GM19035 (cell line): ENCODE data around the gene HIGD1C.

Experiments used
- ATAC-seq: cut with Tn5 transposase; IDR thresholded peaks from one replicate; pipeline ENCODE4 v1.9.1; 2021; ENCODE audit not compliant: unreplicated experiment

Gene HIGD1C

DNA sequence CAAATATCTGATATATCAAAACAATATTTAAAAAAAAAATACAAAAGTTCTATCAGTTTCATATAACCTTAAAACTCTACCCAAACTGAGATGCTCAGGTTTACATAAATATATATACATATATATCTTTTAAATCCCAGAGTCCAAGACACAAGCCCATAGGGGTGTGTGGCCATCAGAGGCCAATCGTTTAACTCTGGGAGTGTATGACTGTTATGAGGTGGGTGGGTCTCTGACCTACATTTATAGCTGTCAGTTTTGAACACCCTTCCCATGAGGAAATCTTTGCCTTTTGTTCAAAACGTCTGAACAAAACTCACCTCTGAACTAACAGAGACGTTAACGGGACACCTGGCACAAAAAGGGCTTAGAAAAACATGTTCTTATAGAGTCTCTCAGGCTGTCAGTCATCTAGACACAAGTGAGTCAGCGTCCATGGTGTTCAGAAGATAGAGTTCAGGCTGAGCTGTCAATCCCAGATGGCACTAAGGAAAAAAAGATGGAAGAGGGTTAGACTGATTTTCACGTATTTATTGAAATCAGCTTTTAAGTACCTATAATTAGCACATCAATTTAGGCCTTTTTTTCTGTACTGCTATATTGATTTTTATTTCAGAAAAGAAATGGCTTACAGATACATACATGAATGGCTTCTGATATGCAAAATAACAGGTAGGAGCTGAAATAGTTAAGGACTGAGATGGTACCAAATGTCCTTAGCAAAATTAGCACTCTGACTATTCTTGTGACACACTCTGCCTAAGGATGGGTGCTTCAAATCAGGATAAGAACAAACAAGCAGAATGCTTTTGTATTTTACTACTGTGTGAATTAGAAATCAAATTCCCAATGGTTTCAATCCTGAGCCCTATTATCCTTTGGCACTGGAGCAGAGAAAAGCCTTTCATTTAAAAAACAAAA is 29.2 kb downstream of the HIGD1C start:
- no peak for ATAC-seq

DNA sequence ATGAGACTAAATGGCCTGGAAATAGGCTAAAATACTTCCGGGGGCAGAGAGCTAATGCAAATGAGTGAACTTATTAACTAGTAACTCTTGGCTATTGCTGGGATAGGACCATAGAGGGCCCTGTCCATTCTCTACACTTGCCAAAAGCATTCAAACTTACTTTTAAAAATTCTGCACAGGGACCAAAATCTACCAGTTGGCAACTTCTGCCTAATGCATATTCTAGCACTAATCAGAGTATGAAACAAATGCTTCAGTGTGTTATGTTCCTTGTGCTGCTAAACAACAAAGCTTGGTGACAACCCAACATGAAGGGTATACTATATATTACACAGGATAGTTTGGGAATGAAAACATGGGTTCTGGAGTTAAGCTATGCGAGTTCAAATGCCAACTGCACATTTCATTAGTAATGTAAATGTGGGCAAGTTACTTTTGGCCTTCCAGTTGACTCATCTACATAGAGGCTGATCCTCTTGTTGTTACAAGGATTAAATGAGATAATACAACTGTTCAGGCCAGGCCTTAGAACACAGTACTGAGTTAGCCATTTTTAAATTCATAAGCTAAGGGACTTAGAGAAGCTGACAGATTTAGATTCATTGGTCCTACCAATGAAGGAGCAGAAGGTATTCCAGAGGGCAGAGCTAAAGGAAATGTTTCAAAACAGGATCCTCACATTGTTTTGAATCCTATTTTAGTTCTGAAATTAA is 32.4 kb downstream of the HIGD1C start:
- no peak for ATAC-seq

DNA sequence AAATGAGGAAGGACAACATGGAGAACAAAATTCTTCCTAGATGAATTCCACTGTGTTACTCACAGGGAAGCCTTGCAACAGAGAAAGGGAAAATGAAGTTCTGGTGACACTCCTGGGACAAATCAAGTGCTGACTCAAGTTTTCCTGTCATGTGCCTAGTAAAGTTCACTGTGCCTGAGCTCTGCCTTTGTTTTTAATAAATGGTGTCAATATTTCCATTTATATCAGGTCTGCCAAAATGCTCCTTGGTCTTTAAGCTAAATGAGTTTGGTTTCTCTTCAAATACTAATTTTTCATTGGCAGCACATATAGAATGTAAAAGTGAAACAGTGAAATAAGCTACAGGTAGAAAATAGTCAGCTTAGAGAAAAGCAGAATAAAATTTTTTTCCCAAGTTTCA is 33.0 kb downstream of the HIGD1C start:
- ATAC-seq = no peak

DNA sequence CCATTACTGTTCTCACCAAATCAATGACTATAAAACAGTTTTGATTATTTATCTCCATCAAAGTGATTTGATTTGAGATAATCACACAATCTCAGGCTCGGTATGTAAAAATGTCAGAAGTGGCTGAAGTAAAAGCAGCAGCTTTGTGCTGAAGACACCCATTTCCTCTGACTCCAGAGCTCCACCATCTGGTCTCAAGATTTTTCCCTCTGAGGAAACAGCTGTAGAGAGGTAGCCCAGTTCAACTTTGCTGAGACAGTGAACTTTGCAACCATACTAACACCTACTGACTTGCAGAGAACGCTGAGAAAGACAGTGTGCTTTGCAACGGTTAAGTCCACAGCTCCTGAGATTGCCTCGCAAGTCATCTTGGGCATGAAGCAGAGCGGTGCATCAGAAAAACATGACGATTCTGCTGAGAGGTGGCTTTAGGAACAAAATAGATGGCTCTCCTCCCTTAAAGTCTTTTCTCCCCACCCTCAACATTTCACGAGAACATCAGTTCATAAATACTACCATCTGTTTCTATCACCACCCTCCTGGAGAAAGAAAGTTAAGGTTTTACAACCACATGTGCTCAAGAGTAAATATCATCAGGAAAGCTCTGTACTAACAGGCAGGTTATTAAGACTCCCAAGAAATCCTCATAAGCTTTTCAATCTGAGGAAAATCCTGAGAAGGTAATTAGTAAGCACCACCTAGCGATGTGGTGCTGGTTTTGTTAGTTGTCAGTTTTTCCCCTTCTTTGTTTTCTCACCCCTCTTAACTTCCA is 34.8 kb downstream of the HIGD1C start:
- ATAC-seq = no peak

DNA sequence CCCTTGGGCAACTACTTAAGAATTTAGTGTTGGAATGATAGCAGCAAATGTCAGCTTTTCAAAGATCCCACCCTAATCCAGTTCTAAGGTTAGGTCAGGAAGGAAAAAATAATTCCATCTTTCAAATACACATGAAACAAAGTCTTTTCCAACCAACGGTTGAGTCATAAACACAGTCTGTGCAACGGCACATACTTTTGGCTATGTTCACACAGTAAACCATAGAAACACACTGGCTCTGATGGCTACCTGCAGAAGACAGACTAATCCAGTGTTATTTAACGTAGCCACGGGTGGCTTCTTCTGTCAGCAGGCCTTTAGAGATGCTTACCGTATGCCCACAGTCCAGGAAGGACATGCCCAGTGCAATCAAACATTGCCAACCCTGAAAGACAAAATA is 35.7 kb downstream of the HIGD1C start:
- no peak for ATAC-seq

DNA sequence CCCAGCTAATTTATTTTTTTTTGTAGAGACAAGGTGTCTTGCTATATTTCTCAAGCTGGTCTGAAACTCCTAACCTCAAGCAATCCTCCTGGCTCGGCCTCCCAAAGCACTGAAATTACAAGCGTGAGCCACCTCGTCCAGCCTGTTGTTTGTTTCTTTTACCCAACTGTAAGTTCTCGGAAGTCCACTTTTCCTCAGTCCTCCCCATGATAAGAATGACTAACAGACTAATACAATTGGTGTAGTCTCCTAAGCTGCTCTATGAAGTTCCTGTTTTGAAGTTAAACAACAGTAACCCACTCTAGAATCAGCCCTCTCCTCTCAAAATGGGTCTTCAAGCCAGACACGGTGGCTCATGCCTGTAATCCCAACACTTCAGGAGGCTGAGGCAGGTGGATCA is 36.5 kb downstream of the HIGD1C start:
- no peak for ATAC-seq

DNA sequence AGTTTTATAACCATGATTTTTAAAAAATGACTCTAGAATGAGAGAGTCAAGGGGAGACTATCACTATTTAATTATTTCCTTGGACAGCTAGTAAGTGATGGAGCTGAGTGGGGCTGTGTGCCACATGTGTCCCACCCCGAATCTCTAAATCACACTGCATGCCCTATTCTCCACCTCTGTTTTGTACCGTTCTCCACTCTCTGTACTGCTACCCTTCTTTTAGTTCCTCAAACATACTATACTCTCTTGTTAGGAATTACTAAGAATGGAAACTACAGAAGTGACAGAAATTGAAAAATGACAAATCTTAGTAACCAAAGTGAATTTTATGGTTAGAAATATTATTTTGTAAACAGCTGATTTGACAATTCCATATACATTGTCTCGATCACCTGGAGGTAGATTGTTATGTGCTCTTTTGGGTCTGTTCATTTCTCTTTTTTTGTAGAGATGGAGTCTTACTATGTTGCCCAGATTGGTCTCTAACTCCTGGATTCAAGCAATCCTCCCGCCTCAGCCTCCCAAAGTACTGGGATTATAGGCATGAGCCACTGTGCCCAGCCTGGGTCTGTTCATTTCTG is 37.9 kb downstream of the HIGD1C start:
- ATAC-seq = no peak

DNA sequence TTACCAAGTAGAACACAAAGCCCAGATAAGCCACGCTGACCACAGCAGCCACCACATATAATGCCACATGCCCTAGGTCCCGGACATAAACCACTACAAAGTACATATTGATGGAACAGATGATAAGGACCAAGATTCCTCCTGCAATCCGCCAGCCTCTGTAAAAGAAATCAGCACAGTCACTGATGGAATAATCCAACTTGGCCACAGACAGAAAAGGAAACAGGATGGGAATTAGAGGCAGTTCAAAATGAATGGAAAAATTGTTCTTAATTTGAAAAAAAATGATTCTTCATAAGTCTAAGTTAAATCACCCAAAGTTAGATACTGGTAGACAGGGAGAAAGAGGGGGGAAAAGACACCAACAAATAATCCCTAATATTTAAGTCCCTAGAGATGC is 38.4 kb downstream of the HIGD1C start:
- no peak for ATAC-seq

DNA sequence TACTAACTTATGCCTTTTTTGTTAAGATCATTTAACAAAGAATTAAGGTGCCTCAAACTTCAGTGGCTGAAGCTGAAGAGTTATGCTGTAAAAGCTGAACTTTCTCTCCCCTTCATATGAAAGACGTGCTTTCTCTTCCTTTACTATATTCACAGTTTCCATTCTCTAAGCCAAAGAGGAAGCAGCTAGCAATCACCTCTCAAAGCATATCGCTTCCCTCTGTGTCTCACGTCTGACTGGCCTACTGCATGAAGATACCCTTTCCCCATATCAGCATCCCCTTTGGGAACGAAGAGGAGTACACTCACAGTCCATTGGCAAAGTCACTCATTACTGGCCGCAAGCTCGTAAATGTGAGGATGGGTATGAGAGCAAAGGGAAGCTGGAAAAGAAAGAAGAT is 38.9 kb downstream of the HIGD1C start:
- ATAC-seq = no peak

DNA sequence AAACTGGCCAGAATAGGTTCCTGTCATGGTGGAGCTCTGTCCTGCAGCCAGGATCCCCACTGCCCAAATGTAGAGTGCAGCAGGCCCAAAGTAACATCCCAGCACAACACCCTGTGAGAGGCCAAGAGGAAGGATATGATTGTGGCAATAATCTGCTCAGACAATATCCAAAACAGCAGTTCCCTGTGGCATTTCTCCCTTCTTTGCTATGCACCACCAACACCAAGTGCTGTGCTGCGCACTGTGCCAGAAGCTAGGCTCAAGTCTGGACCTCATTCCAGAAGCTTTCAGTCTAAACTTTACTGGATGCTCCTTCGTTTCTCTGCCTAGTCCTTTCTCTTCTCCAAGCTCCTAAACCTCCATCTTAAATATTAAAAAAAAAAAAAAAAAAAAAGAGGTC is 40.5 kb downstream of the HIGD1C start:
- no peak for ATAC-seq

DNA sequence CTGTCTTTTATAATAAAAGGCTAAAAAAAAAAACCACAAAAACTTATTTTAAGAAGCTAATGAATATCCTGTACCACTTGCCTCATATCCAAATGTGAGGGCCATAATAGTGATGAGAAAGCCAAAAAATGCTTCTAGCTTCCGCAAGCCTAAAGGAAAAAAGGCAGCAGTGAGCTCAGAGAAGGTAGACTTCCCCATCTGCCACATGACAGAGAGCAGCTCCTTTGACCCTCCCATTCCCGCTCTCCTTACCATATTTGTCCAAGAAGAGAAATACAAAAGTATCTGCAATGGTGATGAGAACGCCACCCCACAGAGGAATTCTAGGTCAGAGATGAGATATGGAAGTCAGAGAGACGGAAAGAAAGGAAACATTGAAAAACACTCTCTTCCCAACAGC is 46.7 kb downstream of the HIGD1C start:
- ATAC-seq = no peak

DNA sequence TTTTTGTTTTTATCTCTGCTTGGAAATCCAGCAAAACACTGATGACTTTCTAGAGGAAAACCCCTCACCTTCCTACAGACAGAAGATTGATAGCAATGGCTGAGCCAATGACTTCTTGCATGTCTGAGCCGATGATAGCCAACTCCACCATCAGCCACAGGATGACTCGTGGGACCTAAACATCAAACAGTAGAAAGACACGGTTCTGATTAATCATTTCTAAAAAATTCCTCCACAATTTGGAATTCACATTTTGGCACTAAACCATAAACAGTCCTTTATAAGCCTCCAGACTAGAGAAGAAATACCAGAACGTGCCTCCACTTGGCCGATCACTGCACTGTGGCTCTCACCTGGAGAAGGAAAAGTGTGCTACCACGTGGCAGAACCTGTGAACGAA is 47.9 kb downstream of the HIGD1C start:
- no peak for ATAC-seq

DNA sequence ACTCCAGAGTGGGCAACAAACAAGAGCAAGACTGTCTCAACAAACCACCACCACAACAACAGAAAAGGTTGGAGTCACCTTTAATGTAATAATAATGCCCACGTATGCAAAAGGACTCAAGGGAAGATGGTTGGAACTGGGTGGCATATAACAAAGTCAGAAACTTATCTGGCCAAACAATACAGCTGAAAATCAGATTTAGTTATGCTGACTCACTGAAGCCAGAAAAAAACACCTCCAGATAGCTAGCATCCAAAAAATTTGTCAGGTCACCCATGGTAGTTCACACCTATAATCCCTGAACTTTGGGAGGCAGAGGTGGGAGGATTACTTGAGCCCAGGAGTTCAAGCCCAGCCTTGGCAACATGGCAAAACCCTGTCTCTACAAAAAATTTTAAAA is 49.5 kb downstream of the HIGD1C start:
- no peak for ATAC-seq

DNA sequence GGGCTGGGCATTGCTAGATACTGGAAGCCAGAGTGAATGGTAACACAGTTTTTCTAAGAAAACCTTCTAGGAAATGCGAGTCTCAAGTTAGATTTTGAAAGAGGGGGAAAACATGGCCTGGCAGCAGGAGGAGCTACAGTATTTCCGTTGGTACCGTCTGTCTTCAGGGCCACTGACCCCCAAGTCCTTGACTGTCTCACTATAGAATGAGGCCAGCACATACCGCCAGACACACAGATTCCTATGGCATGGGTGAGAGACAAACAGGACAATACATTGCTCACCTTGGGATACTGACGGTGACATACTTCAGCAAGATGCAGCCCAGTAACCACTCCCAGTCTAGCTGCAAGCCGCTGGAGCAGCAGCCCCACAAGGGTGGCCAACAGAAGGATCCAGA is 52.2 kb downstream of the HIGD1C start:
- no peak for ATAC-seq

DNA sequence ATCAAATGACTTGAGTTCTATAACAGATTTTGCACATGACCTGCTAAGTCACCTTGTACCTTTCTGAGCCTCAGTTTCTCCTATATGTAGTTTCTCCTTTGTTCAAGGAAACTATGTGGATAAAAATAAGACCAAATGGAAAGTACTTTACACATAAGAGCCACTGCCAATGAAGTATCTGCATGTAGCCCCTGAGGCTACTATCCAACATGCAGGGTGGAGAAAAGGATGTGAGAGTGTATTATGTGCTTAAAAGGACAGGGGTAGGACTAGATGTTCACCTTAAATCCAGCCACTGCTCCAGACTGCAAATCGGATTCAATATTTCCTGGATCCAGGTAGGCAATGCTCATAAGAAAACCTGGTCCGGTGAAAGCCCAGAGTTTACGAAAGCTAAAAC is 52.7 kb downstream of the HIGD1C start:
- no peak for ATAC-seq

DNA sequence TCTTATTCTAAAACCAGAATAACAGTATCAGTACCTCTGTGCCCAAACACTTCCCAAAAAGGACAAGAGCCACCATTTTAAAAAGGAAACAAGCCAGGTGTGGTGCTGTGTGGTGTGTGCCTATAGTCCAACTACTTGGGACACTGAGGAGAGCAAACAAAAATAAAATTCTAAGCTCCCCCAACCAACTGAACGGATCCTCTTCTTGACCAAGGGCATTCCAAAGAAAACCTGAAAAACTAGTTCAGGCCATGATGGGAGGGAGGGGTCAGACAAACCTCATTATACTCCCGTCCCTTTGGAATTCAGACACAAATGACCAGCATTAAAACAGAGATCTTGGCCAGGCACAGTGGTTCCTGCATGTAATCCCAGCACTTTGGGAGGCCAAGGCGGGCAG is 53.3 kb downstream of the HIGD1C start:
- no peak for ATAC-seq

DNA sequence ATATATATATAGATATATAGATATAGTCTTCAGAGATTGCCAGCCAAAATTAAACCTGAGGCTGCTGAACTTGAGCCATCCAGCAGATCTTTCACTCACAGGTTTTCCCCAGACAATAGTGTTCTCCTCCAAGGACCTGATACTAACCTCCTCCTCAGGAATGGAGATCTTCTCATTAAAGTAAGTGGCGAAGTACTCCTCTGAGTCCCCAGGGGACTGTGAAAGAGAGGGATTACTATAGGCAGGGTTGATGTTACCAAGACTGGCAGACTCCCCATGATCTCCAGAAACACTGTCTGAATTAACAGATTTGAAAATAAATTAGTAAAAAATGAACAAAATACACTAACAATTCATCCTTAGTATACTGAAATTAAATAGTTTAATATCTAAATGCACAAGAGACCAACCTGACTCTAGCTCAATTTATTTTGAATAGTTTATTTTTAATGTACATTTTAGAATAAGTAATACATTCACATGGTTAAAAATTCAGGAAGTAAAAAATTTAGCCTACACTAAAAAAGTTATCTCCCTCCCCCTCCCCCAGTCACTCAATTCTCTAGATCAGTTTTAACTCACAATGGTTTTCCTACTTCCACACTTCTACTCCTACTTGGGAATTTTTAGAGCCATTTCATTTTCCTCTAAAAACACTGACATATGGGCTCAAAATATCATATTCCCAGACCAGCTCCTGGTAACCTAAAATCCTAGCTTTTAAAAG is 56.1 kb downstream of the HIGD1C start:
- ATAC-seq = no peak

DNA sequence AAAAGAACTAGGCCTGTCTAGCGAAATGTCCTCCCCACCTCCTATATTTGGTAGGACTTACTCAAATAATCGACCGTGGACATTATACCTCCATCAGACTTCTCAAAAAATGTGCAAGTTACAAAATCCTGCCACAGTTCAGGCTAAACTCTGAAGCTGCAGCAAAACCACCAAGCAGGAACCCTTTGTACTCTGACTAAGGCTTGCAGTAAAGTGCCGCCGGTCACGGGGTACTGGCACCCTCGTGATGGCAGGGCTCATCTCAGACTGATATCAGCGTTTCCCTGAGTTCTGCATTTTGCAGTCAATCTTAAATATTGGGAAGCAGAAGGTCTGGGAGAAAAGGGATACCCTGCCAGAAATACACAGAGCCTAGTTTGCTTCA is 56.7 kb downstream of the HIGD1C start:
- ATAC-seq = no peak

DNA sequence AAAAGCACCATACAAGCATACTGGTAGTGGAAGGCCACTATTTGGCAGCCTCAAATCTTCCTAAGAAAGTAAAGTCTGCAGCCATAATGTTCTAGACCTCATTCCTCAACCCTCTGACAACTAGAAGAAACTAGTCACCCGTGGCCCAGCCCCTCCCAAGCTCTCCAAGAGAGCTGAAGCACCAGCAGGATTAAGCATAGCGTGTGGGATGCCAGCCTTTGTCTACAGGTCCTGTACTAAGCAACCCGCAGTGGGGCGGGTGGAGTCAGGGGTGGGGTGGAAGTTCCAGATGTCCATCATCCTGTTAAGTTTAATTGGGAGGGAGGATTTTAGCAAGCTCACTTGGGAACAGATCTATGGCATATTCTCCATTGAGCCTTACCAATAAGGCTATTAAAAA is 59.6 kb downstream of the HIGD1C start:
- ATAC-seq = no peak

DNA sequence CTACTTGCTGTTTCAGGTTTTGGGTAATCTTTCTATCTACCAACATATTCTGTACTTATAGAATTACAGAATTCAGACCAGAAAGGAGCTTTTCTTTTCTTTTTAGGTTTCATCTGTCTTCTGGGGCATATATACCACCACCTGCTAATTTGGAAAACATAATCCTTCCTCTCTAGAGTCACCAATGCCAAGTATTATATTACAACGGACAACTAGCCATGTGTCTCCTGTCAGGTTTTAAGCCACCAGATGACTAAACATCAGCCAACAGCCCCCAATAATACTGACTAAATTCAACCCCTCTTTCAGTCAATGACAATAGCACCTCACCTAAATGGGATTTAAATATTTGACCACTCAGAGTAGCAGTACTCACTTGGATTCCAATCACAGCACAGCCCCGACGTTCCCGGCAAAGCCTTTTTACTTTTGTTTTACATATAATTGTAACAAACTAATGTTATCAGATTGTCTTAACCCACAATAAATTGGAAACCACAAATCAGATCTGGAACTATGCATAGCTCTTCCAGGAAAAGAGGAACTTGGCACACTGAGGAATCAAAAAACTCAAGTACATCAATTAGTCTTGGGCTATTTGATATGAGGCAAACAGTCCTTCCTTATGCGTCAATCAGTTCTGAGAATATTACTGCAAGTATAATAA is 60.4 kb downstream of the HIGD1C start:
- ATAC-seq = no peak
